Colonic mucosa (tissue), 4 donors: ENCODE data around the gene SIX1. TPM values are rescaled to one million over a fixed set of nuclear protein-coding genes. Genes with fewer than 3 reads are reported as not detected.

Experiments used
- DNase-seq: peaks from one replicate; pipeline ENCODE4 v3.0.0-alpha.2; 2020
- H3K27ac ChIP-seq: fragments of 200-600 bp; one replicate; pipeline ENCODE4 v1.8.0; 2021
- H3K27me3 ChIP-seq: fragments of 200-600 bp; one replicate; pipeline ENCODE4 v1.8.0; 2021
- H3K36me3 ChIP-seq: fragments of 200-600 bp; one replicate; pipeline ENCODE4 v1.8.0; 2021
- H3K4me1 ChIP-seq: fragments of 200-600 bp; one replicate; pipeline ENCODE4 v1.8.0; 2021; ENCODE audit warnings: mild to moderate bottlenecking
- H3K4me3 ChIP-seq: fragments of 200-600 bp; one replicate; pipeline ENCODE4 v1.8.0; 2021
- H3K9ac ChIP-seq, 2 donors: one replicate each; pipeline ENCODE4 v1.7.0; 2013; ENCODE audit warnings: control low read depth in 2 of 2, low read depth in 2 of 2, low read length in 2 of 2
- H3K9me3 ChIP-seq: fragments of 200-600 bp; one replicate; pipeline ENCODE4 v1.8.0; 2021
- CTCF ChIP-seq: fragments of 200-600 bp; IDR thresholded peaks from one replicate; pipeline ENCODE4 v1.8.0; 2022; ENCODE audit warnings: antibody characterized with exemption, mild to moderate bottlenecking
- intact Hi-C: fragments of 100-400 bp; cut with DNase I; formaldehyde crosslinking; loops from one replicate; pipeline ENCODE4 v1.14.1; 2022
- total RNA-seq, 2 donors: library from RNA; stranded (reverse); fragmentation: NEBNext Ultra II Directional in 1 of 2; extraction: Animal tissue kit (Norgen Biotek cat#: 25700) in 1 of 2; gene quantifications; one replicate each; pipeline ENCODE4 v1.2.1, GENCODE V29; 2021
- donor health status: healthy.
- donor health status: DM: no; HTN: no; CAD: no.
- donor health status: DM: no; HTN: no; CAD: no.

Gene SIX1
- total RNA-seq, 2 donors from 2014 or later, result not detected

GRCh38 chr14:60602291-60602690 lies 47.0 kb downstream of the SIX1 start:
- H3K9me3 ChIP-seq, result no peaks in the 10 kb centered on the region
- DNase-seq, result no peak
- no peak overlapping the region for H3K27ac ChIP-seq
- H3K4me1 ChIP-seq, result no peaks in the 10 kb centered on the region
- TF ChIP-seq CTCF, result no peak
- intact Hi-C loops, result no loop called here
- H3K4me3 ChIP-seq, result no peak overlapping the region
- H3K9ac ChIP-seq, result no peak overlapping the region
- H3K36me3 ChIP-seq, result no peaks in the 10 kb centered on the region
- H3K27me3 ChIP-seq, result no peaks in the 10 kb centered on the region

- Histone ChIP-seq H3K36me3 (no peaks in the 10 kb centered on the region), H3K4me3 (no peak overlapping the region), H3K4me1 (no peaks in the 10 kb centered on the region), H3K27me3 (no peaks in the 10 kb centered on the region), H3K27ac (no peak overlapping the region), H3K9ac (no peak overlapping the region), H3K9me3 (no peaks in the 10 kb centered on the region)
- TF ChIP-seq CTCF, result no peak
- intact Hi-C loops, result no loop called here
- DNase-seq, result no peak
These were observed 49.5 kb downstream of the SIX1 start for GRCh38 chr14:60599727-60600126.

- Histone ChIP-seq H3K4me3 (no peak overlapping the region), H3K4me1 (no peaks in the 10 kb centered on the region), H3K36me3 (no peaks in the 10 kb centered on the region), H3K9ac (no peak overlapping the region), H3K27ac (no peak overlapping the region), H3K9me3 (no peaks in the 10 kb centered on the region), H3K27me3 (no peaks in the 10 kb centered on the region)
- intact Hi-C loops, result no loop called here
- no peak for TF ChIP-seq CTCF
- no peak for DNase-seq
These were observed 53.1 kb downstream of the SIX1 start for GRCh38 chr14:60596139-60596538.

- H3K4me3 ChIP-seq, result no peak overlapping the region
- TF ChIP-seq CTCF, result no peak
These were observed 55.2 kb downstream of the SIX1 start for GRCh38 chr14:60594062-60594461.

More at GRCh38 chr14:60594062-60594461, 55.2 kb downstream of the SIX1 start:
- Histone ChIP-seq H3K4me1 (no peaks in the 10 kb centered on the region), H3K27me3 (no peaks in the 10 kb centered on the region), H3K27ac (no peak overlapping the region), H3K9ac (no peak overlapping the region), H3K36me3 (no peaks in the 10 kb centered on the region), H3K9me3 (no peaks in the 10 kb centered on the region)
- intact Hi-C loops, result no loop called here
- DNase-seq, result no peak

Other genes starting within 250 kb of the SIX1 start
- gene C14orf39, start 163.4 kb downstream of the SIX1 start, total RNA-seq, result not detected
- gene SIX6, start 140.3 kb downstream of the SIX1 start, total RNA-seq, result not detected
- gene SIX4, start 74.9 kb upstream of the SIX1 start, total RNA-seq, result under 1 TPM; 0.15 to 0.27 TPM
- 10 to 100 TPM; 14.5 to 15.4 TPM for gene MNAT1, start 85.3 kb upstream of the SIX1 start, total RNA-seq